Subcutaneous abdominal adipose tissue (tissue), 5 donors: ENCODE results near the gene ACOD1.

Source experiments
- H3K27ac ChIP-seq: one replicate; pipeline ENCODE4 v1.7.0; 2013; ENCODE audit warnings: low read depth, mild to moderate bottlenecking, inconsistent platforms, low read length, moderate library complexity
- H3K27me3 ChIP-seq, 5 donors: one replicate each; pipeline ENCODE4 v1.7.0; 2013; ENCODE audit warnings: low read length in 5 of 5, inconsistent platforms in 1 of 5; ENCODE audit not compliant: control insufficient read depth in 5 of 5, insufficient read depth in 4 of 5
- H3K36me3 ChIP-seq, 5 donors: one replicate each; pipeline ENCODE4 v1.7.0; 2013; ENCODE audit warnings: low read length in 5 of 5; ENCODE audit not compliant: control insufficient read depth in 5 of 5, insufficient read depth in 5 of 5
- H3K4me1 ChIP-seq, 5 donors: one replicate each; pipeline ENCODE4 v1.7.0; 2013; ENCODE audit warnings: low read length in 5 of 5, mild to moderate bottlenecking in 3 of 5, moderate library complexity in 1 of 5; ENCODE audit not compliant: control insufficient read depth in 5 of 5, insufficient read depth in 5 of 5
- H3K4me3 ChIP-seq, 5 donors: one replicate each; pipeline ENCODE4 v1.7.0; 2013; ENCODE audit warnings: low read length in 5 of 5, low read depth in 1 of 5
- H3K9ac ChIP-seq, 5 donors: one replicate each; pipeline ENCODE4 v1.7.0; 2013; ENCODE audit warnings: low read length in 5 of 5, mild to moderate bottlenecking in 4 of 5, moderate library complexity in 3 of 5
- H3K9me3 ChIP-seq, 5 donors: one replicate each; pipeline ENCODE4 v1.7.0; 2013; ENCODE audit warnings: low read length in 5 of 5; ENCODE audit not compliant: control insufficient read depth in 5 of 5
- donor health status: healthy.
- donor health status: healthy.
- donor health status: healthy.
- donor health status: healthy.
- donor health status: healthy.

Gene ACOD1

GRCh38 chr13:77000475-77000874, 52.2 kb downstream of the ACOD1 start:
- Histone ChIP-seq H3K27me3 (no peaks in the 10 kb centered on the region), H3K4me1 (peaks cover 0 to 9% (median 6%) of the 10 kb centered on the region in 5 donors), H3K9me3 (no peaks in the 10 kb centered on the region), H3K27ac (no peak overlapping the region), H3K36me3 (peaks cover 12 to 38% (median 21%) of the 10 kb centered on the region in 5 donors), H3K4me3 (no peak overlapping the region), H3K9ac (no peak overlapping the region)

- H3K27me3 ChIP-seq: no peaks in the 10 kb centered on the region
- H3K9ac ChIP-seq: no peak overlapping the region
- no peaks in the 10 kb centered on the region for H3K9me3 ChIP-seq
- H3K4me3 ChIP-seq: no peak overlapping the region
- H3K36me3 ChIP-seq: peaks cover 9 to 33% (median 16%) of the 10 kb centered on the region in 5 donors
- H3K4me1 ChIP-seq: peaks cover 0 to 9% (median 6%) of the 10 kb centered on the region in 5 donors
- H3K27ac ChIP-seq: no peak overlapping the region
These were observed 53.2 kb downstream of the ACOD1 start for GRCh38 chr13:77001540-77001939.

GRCh38 chr13:77001963-77002587, 53.8 kb downstream of the ACOD1 start:
- Histone ChIP-seq H3K4me3 (no peak overlapping the region), H3K27me3 (no peaks in the 10 kb centered on the region), H3K9me3 (no peaks in the 10 kb centered on the region), H3K9ac (peak overlapping the region in 1 of 5 donors; percentile 21), H3K36me3 (peaks cover 10 to 36% (median 17%) of the 10 kb centered on the region in 5 donors), H3K27ac (no peak overlapping the region), H3K4me1 (peaks cover 0 to 9% (median 6%) of the 10 kb centered on the region in 5 donors)

GRCh38 chr13:77002590-77003190, 54.4 kb downstream of the ACOD1 start:
- Histone ChIP-seq H3K4me1 (peaks cover 0 to 9% (median 6%) of the 10 kb centered on the region in 5 donors), H3K4me3 (no peak overlapping the region), H3K9ac (peak overlapping the region in 1 of 5 donors; percentile 21), H3K9me3 (no peaks in the 10 kb centered on the region), H3K27me3 (no peaks in the 10 kb centered on the region), H3K27ac (no peak overlapping the region), H3K36me3 (peaks cover 16 to 41% (median 23%) of the 10 kb centered on the region in 5 donors)
